ENCODE measurements around the gene GKN2.
"Not testable (repeated sequence)": the region's sequence is repeated elsewhere in the genome, so short reads cannot be mapped to it uniquely, and the experiment has no call there.

GKN2 gene

DNA sequence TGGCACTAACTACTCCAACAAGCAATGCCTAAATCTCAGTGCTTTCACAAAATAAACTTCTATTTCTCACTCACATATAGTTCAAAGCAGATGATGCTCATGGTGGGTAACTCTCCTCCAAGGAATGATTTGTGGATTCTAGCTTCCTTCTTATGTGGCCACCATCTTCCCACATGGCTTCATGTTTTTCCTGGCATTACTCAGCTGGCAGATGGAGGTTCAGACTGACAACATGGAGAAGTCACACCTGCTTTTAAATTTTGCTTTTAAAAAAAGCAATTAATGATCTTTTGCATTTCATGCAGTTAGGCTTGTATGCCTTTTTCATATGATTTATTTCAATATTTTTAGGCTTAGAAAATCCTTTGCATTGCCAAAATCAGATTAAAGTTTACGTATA lies 6.3 kb upstream of the GKN2 start:
- DNase-seq (no peak), ATAC-seq (no peak)

DNA sequence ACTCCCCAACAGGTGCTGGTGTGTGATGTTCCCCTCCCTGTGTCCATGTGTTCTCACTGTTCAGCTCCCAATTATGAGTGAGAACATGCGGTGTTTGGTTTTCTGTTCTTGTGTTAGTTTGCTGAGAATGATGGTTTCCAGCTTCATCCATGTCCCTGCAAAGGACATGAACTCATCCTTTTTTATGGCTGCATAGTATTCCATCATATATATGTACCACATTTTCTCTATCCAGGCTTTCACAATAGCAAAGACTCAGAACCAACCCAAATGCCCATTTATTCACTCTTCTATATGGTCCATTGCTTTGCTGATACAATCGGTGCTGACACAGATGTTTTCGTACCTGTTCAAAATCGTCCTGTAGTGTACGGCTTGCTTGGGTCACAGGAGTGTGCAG lies 2.7 kb upstream of the GKN2 start:
- DNase-seq, ATAC-seq: not testable (repeated sequence)

DNA sequence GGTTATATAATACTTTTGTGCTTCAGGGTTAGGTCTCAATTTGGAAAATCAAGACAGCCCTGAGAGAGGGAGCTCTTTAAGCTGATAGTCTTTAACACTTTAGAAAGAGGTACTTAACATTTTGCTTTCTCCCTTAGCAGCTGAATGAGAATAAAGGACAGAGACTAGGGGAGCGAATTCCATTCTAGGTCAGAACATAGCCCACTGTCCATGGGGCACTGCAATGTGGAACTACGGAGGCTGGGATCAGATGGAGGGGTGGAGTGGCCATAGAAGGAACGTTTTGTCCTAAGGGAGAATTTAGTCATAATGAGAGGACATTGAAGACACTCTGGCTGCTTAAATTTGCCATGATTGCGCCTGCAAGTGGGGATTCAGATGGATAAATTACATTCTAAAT lies 794 bp downstream of the GKN2 start:
- ATAC-seq: no peak
- DNase-seq: no peak

DNA sequence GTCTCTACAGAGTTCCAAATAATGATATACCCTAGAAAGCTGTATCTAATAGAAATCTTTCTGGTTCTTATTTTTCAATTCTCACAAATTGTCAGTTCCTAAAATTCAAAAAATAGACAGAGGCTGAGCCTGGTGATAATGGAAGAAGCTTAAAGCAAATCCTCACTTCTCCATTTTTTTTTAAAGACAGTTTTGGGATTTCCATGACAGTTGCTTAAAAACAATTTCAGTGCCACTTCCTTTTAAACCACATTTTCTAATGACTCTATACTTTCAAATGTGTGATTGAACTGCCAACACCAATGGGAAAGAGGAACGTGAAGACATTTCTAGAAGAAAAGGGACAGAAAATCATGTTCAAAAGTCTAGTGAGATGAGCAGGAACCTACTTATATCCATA lies 4.0 kb downstream of the GKN2 start:
- ATAC-seq (no peak), DNase-seq (no peak)

DNA sequence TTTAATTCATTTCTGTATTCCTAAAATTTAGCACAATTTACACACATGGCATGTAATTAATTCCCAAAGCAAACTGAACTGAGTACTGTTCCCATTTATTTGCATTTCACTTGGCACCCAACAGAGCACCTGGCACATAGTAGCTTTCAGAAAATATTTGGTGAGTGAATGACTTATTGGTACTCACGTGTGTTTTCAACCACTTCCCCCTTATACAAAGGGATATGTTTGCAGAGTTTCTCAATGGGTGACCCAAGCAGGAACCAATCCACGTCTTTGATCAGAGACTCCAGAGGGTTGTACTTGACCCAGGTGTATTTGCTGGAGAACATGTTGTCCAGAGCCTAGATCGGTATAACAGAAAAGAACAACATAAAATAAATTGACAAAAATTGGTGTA lies 6.6 kb downstream of the GKN2 start:
- no peak for ATAC-seq
- DNase-seq: no peak

DNA sequence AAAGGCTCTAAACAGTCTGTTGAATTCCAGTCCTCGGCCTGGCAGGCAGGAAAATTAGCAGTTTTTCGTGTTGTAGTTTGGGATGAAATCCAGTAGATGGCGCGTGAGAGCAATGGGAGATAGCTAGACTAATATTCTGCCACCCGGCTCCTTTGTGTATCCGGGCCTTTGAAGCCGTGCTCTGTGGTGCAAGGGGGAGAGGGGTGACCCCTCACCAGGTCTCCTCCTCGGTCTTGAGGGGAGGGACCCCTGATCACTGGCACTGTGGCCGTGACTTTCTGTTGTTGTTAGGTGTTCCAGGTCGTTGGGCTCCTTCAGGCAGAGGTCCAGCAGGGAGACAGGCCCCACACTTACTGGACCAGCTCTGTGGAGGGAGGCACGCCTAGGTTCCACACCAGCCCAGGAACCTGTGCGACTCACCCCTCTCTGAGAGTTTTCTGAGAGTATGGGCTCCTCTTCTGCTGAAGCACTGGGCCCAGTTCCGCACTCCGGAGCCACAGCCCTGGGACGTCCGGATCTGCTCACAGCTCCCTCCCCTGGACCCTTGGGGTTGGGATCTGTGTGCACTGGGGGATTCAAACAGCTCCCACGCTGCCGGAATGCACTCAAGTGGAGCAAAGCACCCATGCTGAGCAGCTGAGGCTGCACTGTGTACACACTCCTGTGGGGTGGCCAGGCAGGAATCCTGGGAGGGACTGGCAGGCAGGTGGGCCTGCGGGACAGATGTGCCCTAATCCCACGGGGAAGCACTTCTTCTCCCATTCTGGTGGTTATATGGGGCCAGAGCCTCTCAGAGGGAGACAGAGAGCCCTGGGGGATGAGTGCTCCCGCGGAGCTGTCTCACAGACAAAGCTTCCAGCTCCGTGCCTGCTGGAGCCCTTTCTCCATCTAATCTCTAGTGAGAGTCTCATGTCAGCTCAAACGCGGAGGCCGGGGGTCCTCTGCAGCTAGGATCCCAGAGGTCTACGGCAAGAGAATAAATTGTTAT lies 8.8 kb downstream of the GKN2 start:
- peak; percentile 68 for ATAC-seq
- peak; percentile 54 for DNase-seq

DNA sequence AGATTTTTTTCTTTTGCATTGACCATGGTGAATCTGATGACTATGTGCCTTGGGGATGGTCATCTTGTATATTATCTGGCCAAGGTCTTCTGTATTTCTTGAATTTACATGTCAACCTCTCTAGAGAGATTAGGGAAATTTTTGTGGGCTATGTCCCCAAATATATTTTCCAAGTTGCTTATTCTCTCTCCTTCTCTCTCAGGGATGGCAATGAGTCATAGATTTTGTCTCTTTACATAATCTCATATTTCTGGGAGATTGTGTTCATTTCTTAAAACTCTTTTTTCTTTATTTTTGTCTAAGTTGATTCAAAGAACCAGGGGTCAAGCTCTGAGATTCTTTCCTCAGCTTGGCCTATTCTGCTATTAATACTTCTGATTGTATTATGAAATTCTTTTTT lies 9.9 kb downstream of the GKN2 start:
- DNase-seq (no peak), ATAC-seq (no peak)

DNA sequence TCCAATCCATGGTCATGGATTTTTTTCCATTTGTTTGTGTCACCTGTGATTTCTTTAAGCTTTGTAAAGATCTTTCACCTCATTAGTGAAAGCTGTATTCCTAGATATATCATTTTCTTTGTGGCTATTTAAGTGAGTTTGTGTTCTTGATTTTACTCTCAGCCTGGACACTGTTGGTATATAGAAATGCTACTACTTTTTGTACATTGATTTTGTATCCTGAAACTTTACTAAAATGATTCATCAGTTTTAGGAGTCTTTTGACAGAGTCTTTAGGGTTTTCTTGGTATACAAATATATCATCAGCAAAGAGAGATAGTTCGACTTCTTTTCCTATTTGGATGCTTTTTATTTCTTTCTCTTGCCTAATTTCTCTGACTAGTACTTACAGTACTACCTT lies 12.3 kb downstream of the GKN2 start:
- no peak for DNase-seq
- ATAC-seq: no peak

DNA sequence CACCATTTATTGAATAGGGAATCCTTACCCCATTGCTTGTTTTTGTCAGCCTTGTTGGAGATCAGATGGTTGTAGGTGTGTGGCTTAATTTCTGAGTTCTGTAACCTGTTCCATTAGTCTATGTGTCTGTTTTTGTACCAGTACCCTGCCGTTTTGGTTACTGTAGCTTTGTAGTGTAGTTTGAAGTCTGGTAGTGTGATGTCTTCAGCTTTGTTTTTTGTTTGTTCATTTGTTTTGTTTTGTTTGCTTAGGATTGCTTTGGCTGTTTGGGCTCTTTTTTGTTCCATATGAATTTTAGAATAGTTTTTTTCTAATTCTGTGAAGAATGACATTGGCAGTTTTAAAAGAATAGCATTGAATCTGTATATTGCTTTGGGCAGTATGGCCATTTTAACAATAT lies 12.7 kb downstream of the GKN2 start:
- ATAC-seq (no peak), DNase-seq (no peak)

DNA sequence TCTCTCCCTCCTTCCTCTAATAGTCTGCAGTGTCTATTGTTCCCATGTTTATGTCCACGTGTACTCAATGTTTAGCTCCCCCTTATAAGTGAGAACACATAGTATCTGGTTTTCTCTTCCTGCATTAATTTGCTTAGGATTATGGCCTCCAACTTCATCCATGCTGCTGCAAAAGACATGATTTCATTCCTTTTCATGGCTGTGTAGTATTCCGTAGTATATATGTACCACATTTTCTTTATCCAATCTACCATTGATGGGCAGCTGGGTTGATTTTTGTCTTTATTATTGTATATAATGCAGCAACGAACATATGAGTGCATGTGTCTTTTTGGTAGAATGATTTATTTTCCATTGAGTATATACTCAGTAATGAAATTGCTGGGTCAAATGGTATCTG lies 13.8 kb downstream of the GKN2 start:
- DNase-seq: no peak
- no peak for ATAC-seq

DNA sequence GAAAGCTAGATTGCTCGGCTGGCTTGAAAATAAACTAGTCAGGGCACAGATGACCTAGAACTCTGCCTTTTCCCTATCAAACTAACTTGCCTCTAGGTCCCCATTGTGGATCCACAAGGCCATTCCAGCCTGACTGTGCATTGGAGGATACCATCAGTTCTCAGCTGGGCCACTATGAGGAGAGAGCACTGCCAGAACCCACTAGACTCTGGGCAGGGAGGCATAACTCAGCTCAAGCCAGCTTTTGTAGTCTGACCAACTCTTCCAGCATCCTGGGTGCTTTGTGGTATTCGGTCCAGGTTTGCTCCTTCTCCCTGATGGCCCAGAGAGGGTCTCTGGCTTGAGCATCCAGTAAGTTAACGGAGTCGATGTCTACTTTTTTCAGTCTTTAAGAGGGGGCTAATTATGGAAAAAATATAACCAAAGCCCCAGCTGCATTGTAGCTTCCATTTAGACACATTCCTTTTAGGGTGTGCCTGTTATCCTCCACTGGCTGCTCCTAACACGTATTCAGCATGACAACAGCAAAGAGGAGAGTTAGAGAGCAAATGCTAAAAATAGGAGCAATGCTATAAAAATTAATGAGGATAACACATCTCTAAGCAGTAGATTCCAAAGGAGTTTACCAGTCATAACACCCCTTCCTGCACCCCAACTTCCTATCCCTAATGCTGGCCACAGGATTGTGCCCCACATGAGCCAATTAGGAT lies 15.2 kb downstream of the GKN2 start:
- DNase-seq (no peak), ATAC-seq (no peak)

DNA sequence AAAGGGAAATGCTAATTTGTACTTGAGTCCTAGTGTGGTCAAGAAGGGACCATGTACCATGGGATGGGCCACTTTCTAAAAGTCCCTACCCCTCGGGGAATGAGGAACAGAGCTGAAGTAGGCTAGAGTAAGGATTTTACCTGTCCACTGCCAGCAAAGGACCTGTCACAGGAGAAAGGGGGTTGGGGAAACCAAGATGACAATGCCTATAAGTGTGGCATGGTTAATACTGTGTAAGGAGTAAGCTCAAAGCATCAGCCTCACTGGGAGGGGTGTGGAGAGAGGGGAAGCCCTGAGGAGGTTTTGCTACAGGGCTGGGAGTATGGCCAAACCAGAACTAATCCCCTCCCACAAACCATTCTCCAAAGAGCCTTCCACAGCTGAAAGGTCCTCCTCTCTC lies 15.8 kb downstream of the GKN2 start:
- ATAC-seq: no peak
- no peak for DNase-seq

DNA sequence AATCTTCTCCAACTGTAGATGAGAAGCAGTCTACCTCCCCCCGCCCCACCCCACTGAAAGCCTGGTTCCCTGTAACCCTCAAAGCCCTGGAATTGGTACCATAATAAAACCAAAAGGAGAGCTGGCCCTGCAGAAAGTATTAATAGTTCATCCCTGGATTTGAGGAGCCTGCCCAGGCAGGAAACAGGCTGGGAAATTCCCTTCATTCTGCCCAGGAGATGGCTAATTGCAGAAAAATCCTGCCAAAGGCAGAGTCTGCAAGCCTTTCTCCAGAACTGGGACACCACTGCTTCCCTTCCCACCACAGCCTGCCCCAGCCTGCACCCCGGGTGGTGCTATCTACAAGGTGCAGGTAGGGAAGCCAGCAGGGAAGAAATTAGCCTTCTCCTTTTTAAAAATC lies 16.3 kb downstream of the GKN2 start:
- DNase-seq: no peak

DNA sequence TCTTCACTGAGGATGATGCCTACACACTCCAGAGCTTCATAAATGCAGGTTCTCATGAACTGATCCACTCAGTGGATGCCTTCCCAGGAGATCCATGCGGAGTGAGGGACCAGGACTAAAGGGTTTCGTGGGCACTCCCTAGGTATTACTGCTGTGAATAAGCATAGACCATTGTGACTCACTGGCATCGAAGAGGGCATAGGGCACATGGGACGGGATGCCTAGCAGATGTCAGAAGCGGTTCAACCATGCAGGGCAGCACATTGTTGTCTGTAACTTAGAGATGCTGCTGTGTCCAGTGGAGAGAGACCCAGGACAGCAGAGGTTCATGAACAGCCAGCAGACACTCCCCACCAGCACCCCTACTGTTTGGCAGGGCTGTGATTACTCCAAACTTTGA lies 17.2 kb downstream of the GKN2 start:
- DNase-seq (no peak), ATAC-seq (no peak)

More for the DNA sequence above, 16.3 kb downstream of the GKN2 start:
- no peak for ATAC-seq

DNA sequence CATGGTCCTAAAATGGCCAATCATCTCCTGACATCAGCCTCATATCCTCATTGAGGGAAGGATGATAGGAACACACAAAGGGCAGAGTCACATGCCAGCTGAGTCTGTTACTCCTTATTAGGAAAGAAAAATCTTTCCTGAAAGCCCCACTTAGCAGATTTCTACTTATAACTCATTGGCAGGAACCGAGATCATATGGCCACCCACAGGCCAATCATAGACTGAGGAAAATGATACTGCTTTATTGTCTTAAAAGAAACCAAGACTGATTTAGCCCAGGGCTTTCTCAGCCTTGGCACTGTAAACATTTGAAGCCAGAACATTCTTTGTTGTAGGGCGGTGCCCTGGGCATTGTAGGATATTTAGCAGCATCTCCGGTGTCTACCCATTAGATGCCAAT lies 18.7 kb downstream of the GKN2 start:
- ATAC-seq: no peak
- DNase-seq: no peak

DNA sequence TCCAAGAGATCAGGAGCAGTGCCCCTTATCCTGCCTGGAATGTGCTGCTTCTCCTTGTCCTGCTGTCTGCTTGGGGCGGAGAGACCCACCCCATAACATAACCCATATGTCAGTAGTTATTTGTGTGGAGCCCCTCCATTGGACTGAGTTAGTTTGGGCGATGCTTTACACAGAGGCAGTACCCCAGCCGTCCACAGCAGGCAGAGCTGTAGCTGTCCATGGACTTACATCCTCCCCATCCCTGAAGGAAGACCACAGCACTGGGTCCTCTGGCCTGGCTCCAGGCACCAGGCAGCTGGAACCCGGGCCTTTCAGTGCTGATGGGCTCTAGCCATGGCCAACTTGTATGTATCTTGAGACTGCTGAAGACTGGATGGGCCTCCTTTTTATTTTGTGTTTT lies 20.3 kb downstream of the GKN2 start:
- DNase-seq: no peak
- ATAC-seq: peak; percentile 23

DNA sequence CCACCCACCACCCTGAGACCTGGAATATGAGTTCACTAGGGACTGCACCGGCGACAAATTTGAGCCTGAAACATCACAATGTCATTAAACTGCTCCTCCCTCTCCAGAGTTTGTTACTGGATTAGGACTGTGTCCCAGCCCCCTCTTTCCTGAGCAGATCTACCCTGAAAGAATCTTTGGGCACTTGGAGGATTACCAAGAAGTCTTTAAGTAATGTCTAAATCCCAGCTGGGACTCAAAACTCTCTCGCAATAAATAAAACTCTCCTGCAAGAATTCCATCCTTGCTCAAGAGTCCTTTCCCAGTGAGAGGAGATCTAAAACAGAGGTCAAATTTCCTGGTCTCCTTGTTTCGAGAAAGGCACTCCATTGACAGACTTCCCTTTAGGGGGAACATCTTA lies 20.9 kb downstream of the GKN2 start:
- no peak for DNase-seq

DNA sequence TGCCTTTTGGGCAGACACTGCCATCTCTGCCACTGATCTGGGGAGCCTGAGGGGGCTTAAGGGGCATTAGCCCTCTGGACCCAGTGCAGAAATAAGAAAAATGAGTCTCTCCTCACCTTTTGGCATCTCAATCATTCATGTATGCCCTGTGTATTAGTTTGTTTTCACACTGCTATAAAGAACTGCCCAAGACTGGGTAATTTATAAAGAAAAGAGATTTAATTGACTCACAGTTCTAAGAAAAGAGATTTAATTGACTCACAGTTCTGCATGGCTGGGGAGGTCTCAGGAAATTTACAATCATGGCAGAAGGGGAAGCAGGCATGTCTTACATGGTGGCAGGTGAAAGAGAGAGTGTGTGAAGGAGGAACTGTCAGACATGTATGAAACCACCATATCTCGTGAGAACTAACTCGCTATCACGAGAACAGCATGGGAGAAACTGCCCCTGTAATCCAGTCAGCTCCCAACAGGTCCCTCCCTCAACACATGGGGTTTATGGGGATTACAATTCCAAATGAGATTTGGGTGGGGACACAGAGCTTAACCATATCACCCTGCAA lies 21.5 kb downstream of the GKN2 start:
- ATAC-seq: no peak
- no peak for DNase-seq

More for the DNA sequence above, 20.9 kb downstream of the GKN2 start:
- ATAC-seq: no peak

DNA sequence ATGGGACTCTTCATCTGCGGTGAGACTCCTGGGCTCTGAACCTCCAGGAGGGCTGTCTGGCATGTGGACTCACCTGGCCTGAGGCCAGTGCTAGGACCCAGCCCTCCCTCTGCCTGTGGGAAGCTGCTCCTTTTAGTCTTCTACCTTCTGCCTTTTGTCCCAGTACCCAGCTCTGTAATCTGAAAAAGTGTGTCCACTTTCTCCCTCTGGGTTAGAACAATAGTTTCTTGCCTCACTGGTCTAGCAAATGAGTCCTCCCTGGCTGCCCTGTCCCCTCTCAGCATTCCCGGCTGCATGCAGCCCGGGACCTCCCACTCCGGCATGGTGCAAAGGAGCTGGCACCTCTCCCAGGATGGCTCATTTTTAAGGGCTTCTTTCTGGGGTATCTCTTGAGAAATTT lies 25.9 kb downstream of the GKN2 start:
- DNase-seq: no peak
- ATAC-seq: no peak

DNA sequence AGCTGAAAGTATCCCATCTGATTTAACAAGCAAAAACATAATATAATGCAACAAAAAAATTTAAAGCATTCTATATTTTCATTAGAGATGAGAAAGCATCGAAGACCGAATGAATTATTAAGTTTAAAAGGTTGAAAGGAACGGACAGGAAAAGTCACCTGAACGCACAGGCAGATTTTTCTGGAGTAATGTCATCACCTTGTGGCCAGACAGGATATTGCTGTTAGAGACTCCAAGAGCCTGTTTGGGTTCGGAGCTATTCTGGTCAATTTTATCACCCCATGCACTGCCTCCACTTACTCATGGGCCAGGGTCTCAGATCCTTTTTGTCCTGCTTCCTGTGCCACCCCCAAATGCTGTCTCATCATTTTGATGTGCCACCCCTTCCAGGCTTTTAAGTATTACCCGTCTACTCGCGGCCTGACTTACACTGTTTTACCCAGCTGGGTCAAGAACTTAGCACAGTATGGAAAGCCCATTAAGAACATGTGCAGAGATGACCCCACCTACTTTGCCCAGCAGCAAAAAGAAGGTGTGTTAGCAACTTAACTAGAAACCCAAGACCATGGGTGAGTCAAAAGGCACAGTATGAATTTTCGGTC lies 27.3 kb downstream of the GKN2 start:
- DNase-seq (peak; percentile 43), ATAC-seq (no peak)

DNA sequence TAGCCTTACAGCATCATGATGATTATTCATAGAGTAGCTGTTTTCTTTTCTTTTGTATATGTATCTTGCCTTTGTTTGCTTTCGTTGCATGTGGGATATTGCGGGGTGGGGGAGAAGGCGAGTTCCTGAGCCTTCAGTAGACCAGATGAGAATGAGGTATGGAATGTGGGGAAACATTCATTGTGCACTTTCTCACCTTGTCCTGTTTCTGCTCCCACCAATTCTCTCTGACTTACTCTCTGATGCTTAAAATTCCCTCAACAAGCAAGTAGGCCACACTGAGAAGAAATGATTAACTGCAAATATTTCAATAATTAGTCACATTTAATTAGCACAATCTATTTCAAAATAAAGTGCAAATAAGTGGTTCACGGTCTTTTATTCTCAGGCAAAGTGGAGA lies 31.0 kb downstream of the GKN2 start:
- DNase-seq (no peak), ATAC-seq (no peak)

DNA sequence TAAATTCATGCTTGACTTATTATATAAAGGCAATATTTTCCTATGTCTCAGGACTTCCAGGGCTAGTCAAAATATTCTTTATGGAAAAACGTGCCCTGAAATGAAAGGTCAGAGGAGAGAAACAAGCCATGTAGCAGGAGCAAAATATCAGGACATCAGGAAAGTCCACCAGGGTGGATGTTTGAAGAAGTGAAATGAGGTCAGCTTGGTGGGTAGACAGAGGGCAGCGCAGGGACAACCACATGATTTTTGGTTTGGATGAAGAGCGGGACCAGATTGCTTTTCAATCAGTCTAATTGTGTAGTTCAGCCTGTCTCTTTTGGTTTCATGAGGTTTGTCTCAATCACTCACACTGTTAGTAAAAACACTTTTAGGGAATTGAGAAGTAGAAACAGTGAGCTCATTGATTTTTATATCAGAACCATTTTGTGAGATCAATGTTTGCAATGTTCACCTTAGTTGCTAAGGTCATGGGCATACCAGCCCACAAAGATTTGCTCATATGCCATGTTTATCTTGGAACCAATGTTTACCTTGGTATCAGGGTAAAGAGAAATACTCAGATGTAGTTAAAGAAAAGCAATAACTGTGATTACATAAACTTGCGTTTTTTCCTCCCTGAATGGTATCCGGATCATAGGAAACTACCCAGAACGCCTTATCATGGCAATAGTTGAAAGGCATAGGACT lies 32.1 kb downstream of the GKN2 start:
- ATAC-seq (no peak), DNase-seq (no peak)

Data from stimulated activated naive CD8-positive, alpha-beta T cell treated with anti-CD3 and anti-CD28 coated beads, Interleukin-15, Interleukin-2, amounts not matched to agents 100 U/mL and 50 U/mL, for 24 hours (primary cell).